AG04449 (cell line): ENCODE measurements around the gene GRWD1.

ENCODE experiments used
- CTCF ChIA-PET: fragments of 350-600 bp; formaldehyde crosslinking; extraction: SDS; loops from one replicate; lab custom pipeline; 2021; ENCODE audit warnings: antibody characterized with exemption; lab: Yijun Ruan, JAX
- POLR2A ChIA-PET: fragments of 400-600, 350-600 bp; formaldehyde crosslinking; extraction: SDS; loops from one replicate; lab custom pipeline; 2020; ENCODE audit warnings: antibody characterized with exemption, inconsistent platforms; lab: Yijun Ruan, JAX
- DNase-seq: peaks from one replicate; pipeline ENCODE4 v3.0.0-alpha.2; 2010; ENCODE audit warnings: low read depth, low spot score
- H3K4me3 ChIP-seq: 2 replicates; pipeline ENCODE4 v1.5.1; 2011; ENCODE audit warnings: low read depth, mild to moderate bottlenecking, control low read depth, low read length
- CTCF ChIP-seq: IDR thresholded peaks from one replicate; pipeline ENCODE4 v1.5.1; 2011; ENCODE audit warnings: mild to moderate bottlenecking, moderate library complexity, low read length, control low read depth, inconsistent platforms; ENCODE audit not compliant: insufficient read depth; ENCODE audit errors: missing control alignments

GRWD1 gene

GRCh38 chr19:48493718-48494401 lies 48.1 kb downstream of the GRWD1 start:
- no peak for TF ChIP-seq CTCF
- CTCF ChIA-PET = interaction anchor here (0.5 to 12.1 kb wide), 4 partner anchors 10 to 91 kb away, joined by 3 to 392 read pairs (median 22); no protein-coding TSS in a partner anchor
- POLR2A ChIA-PET = interaction anchor here (0.8 kb wide), 1 partner anchor 91 kb away, joined by 3 read pairs; no protein-coding TSS in a partner anchor
- peak overlapping the region; percentile 76 for H3K4me3 ChIP-seq
- no peak for DNase-seq

GRCh38 chr19:48495396-48495795 lies 49.6 kb downstream of the GRWD1 start:
- CTCF ChIA-PET = interaction anchor here (1.4 to 12.1 kb wide), 3 partner anchors 11 to 90 kb away, joined by 3 to 392 read pairs (median 39); no protein-coding TSS in a partner anchor
- POLR2A ChIA-PET = interaction anchor here (1.0 to 1.2 kb wide), 2 partner anchors 11 to 13 kb away, joined by 4 to 5 read pairs; no protein-coding TSS in a partner anchor
- H3K4me3 ChIP-seq = no peak overlapping the region; the same call in 1 of the 2 replicates
- DNase-seq = no peak
- TF ChIP-seq CTCF = no peak

GRCh38 chr19:48496959-48497727 lies 51.4 kb downstream of the GRWD1 start:
- DNase-seq = no peak
- ChIA-PET POLR2A (no interaction called here), CTCF (interaction anchor here (1.3 to 12.1 kb wide), 3 partner anchors 8 to 88 kb away, joined by 3 to 392 read pairs (median 39); no protein-coding TSS in a partner anchor)
- TF ChIP-seq CTCF = no peak
- H3K4me3 ChIP-seq = no peak overlapping the region

GRCh38 chr19:48497728-48498594 lies 52.2 kb downstream of the GRWD1 start:
- no peak for DNase-seq
- ChIA-PET POLR2A (no interaction called here), CTCF (interaction anchor here (1.3 to 12.1 kb wide), 3 partner anchors 8 to 87 kb away, joined by 3 to 392 read pairs (median 39); no protein-coding TSS in a partner anchor)

GRCh38 chr19:48498595-48499311 lies 53.0 kb downstream of the GRWD1 start:
- ChIA-PET POLR2A (no interaction called here), CTCF (interaction anchor here (0.7 to 6.3 kb wide), 3 partner anchors 8 to 9 kb away, joined by 3 to 39 read pairs (median 3); no protein-coding TSS in a partner anchor)
- no peak for DNase-seq
- TF ChIP-seq CTCF = no peak
- no peak overlapping the region for H3K4me3 ChIP-seq

More at GRCh38 chr19:48497728-48498594, 52.2 kb downstream of the GRWD1 start:
- no peak for TF ChIP-seq CTCF
- H3K4me3 ChIP-seq = no peak overlapping the region
